ENCODE data around the gene GCK.

The GCK gene

DNA sequence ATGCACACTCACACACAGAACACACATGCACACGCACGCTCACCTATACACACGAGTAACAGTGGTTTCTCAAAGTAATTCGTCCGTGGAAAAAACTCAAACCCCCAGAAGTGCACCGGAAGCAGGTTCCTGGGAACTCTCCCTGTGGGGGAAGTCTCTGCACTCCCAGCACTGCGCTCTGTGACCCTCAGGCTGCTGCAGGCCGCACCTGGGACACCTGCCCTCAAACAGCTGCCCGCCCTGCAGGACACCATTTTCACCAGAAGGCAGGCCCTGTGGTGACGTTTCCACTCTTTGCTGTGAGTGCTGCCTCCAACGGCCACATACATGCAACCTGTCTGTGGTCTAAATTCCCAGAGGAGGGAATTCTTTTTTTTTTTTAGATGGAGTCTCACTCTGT, 32.8 kb upstream of the GCK start:
- DNase-seq: no peak

GRCh38 chr7:44221231-44221791, 32.1 kb upstream of the GCK start:
- no peak for DNase-seq

- DNase-seq: no peak
These were observed 31.3 kb upstream of the GCK start for GRCh38 chr7:44220358-44221112.

DNA sequence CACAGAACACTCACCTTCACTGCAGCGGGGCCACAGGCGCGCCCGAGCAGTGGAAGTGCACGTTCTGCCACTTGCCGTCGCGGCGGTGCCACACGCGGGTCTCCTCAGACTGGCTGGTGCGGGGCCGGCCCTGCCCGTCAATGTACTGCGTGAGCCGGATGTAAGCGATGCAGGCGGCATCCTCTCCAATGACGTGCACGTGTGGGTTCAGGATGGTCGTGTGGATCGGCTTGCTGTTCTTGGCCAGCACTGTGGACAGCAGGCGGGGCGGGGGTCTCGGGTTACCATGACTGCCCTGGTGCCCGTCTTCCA, 30.8 kb upstream of the GCK start:
- DNase-seq: no peak

- no peak for DNase-seq
These were observed 30.3 kb upstream of the GCK start for GRCh38 chr7:44219371-44220045.

DNA sequence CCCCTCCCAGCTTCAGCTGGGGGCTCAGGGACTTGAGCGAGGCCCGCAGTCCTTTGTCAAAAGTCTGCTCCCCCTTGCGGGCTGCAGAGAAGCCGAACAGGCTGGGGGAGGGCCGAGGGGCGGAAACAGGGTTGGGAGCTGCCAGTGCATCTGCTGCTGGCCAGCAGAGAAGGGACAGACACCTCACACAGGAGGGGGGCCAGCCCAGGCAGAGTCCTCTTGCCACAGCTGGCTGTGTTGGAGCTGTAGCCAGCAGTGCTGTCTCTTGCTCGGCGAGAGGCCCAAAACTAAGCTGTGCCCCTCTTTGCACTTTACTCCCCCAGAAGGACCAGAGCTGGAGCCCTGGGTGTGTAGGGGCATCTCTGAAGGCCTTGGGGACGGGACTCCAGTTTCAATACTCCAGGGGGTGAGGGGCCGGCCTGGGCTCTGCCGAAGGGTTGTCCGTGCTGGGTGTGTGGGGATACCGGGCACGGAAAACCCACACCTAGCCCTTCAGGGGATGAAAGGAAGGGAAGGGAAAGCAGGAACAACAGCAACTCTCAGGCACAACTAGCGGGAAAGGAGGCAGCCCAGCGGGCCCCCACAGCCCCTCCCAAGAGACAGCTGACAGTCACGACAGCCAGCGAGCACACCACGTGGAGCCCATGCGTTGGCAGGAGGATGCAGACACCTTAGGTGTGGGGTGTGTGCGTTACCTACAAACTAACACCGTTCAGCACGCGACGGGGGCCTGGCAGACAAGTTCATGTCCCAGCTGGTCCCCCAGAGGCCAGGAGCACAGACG, 29.4 kb upstream of the GCK start:
- no peak for DNase-seq

GRCh38 chr7:44217852-44218402, 28.7 kb upstream of the GCK start:
- no peak for DNase-seq

GRCh38 chr7:44217223-44217714, 28.0 kb upstream of the GCK start:
- DNase-seq: no peak

GRCh38 chr7:44216521-44217222, 27.4 kb upstream of the GCK start:
- no peak for DNase-seq

- DNase-seq: no peak
These were observed 26.8 kb upstream of the GCK start for GRCh38 chr7:44216019-44216418.

DNA sequence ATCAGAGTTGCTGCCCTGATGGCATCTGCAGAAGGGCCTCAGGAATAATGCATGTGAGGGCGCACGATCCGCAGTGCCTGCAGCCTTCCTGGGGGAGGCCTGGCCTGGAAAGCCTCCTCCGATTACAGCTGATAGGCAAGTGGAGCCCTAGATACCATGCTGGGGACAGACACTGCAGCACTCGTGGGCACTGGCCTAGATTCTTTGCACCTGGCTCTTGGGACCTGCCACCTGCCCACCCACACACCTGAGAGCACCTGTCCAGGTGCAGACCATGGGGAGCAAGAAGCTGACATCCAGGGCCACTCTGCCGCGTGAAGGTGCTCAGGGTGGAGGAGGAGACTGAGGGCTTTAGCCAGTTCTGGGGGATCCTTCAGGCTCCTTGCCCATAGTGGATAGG, 26.3 kb upstream of the GCK start:
- no peak for DNase-seq

GRCh38 chr7:44213877-44214388, 24.7 kb upstream of the GCK start:
- DNase-seq: no peak

GRCh38 chr7:44213206-44213876, 24.1 kb upstream of the GCK start:
- DNase-seq: no peak

DNA sequence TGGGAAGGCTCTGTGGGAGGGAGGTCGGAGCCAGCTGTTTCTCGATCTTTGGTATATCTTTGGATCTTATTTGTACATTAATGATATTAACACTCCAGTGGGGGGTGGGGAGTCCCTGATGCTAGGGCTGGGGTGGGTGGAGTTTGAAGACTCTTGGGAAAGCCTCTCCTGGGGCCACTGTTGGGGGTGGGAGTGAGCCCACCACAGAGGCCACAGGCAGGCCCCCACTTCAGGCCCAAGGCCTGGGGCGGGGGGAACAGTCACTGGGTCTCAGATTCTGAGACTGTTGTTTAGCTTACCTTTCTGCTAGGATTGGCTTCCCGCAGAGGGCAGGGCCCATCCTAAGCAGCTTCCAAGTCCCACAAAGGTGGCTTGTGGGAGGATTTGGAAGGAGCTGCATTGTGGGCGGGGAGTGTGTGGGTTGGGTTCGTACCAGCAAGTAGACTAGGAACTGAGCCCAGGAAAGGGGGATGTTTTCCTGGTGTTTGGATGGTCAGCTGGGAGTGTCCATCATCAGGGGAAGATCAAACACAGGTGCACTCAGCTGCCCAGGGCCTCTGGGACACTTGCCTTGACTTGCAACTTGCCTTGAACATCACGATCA, 23.4 kb upstream of the GCK start:
- DNase-seq: no peak

GRCh38 chr7:44212018-44212417, 22.8 kb upstream of the GCK start:
- no peak for DNase-seq

DNA sequence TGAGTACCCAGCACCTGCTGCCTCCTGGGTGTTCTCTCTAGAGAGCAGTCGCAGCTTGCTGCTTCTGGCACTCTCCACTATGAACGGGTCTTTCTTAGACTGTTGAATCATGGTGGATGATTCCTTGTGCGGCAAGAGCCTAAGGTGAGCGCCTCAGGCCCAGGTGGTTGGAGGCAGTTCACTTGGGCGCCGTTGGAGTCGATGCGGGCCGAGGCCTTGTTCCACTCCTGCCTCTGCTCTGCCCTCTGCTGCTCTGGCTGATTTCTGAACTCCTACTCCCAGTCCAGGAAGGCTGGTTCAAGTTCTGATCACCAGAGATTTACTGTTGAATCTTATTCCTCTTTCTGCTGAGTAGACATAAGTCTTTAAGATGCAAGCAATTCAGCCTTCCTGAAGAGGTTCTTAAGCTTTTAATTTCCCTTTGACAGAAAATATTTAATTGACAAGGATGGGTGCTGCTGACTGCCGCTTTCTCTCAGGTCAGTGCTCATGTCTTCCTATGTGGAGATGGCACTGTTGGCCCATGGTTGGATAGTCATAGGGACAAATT, 22.0 kb upstream of the GCK start:
- no peak for DNase-seq

- DNase-seq: no peak
These were observed 20.9 kb upstream of the GCK start for GRCh38 chr7:44210107-44210506.

DNA sequence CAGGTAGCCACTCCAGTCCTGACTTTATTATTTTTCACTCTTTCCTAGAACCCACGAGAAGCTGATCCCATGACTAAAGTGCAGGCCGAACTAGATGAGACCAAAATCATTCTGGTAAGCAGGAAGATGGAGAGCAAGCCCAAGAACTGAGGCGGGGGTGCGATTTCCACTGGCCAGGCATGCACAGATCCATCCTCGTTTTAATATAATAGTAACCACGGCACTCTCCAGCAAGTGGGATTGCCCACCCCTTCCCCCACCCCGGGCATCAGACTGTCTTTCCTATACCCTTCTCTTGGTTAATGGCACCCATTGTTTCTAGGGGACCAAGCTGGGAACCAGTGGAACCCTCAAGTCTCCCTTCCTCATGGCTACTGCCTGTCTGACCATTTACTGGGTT, 18.8 kb upstream of the GCK start:
- no peak for DNase-seq

DNA sequence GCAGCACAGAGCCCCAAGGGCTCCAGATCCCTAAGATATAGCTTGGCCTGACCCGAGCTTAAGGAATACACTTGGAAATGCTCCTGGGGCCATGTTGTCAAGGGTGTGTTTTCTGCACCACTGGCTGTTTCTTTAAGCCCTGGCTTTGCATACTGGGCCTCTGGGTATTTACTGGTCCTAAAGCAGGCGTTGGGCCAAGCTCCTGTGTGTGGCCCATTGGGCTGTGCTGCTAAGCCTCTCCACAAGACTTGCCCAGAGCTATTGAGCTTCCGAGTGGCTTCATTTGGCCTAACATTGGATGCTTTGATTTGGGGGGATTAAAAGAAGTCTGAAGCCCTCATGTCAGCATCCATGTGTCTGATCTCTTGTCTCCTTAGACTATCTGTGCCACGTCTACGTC, 16.8 kb upstream of the GCK start:
- no peak for DNase-seq

DNA sequence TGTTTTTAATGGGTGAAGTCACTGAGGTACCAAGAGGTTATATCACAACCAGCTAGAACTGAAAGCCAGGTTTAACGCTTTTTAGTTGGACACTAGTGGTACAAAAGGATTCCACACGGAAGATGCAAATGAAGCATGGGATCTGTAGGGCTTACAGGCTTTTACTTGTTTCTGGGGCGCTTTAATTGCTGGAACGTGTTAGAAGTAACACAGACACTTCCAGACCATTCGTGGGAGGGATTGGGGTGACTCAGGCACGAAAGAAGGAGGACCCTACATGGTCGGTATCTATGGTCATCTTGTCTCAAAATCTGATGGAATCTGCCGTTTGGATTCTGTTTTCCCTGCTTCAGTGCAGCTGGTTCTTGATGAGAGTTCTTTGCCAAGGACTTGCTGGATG, 12.6 kb upstream of the GCK start:
- DNase-seq: no peak
